ENCODE data around the gene MED26. TPM values are rescaled to one million over a fixed set of nuclear protein-coding genes. Genes with fewer than 3 reads are reported as not detected.
"Not testable (repeated sequence)": the region's sequence is repeated elsewhere in the genome, so short reads cannot be mapped to it uniquely, and the experiment has no call there.

The MED26 gene
- total RNA-seq, 1 donor from 2014 or later: 18.0 TPM

DNA sequence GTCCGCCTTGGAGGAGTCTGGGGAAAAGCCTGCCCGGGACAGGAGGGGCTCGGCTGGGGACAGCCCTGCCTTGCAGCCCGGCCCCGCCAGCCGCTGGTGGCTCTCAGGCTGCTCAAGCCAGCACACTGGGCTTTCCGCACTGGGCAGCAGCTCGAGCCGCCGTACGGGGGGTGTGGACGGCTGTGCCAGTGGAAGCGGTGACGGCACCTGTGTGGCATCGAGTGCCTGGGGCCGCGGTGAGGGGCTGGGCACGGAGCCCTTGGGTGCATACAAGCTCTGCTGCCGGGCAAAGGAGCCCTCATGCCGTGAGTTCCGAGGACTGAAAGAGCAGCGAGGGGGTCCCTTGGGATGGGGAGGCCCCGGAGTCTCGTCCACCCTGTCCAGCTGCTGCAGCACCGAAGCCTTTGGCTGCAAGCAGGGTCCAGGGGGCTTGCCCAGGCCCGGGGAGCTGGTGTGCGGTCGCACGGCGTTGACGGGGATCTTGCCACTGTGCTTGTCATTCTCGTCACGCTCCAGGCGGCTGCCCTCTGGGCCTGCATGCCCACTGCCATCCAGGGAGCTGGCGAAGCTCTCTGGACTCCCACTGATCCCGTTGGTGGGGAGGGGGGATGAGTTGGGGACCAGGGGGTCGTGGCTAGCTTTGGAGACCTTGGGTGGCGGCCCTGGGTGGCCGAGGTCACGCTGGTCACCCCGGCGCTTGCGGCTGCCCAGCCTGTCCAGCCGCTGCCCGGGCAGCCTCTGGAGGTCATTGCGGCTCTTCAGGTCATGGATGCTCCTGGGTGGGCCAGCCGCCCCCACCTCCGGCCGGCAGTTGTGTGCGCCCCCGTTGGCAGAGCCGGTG is 51.1 kb downstream of the MED26 start:
- intact Hi-C loops (cut with micrococcal nuclease): no loop called here

GRCh38 chr19:16575861-16576689 is 51.9 kb downstream of the MED26 start:
- intact Hi-C loops (cut with micrococcal nuclease): no loop called here

DNA sequence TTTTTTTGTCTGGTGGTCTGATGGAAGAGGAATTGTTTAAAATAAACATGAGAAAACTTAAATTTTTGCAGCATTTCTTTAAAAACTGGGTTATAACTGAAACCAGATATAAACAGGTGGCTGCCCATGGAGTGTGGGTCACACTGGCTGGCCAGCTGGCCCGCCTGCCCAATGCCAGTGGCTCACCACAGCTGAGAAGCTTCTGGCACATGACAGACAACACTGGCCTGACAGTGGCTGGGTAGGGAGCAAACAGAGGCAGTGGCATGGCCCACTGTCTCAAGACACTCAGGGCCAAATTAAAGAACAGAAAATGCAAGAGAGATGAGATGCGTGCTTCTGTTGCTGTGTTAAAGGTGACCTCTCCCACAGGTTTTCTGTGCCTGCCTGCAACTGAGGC is 52.7 kb downstream of the MED26 start:
- intact Hi-C loops (cut with micrococcal nuclease): no loop called here

- intact Hi-C loops (cut with micrococcal nuclease): loop anchor here (5.0 kb wide), 1 partner anchor 47 kb away; no protein-coding TSS in a partner anchor
Observed at GRCh38 chr19:16573925-16574324, 54.1 kb downstream of the MED26 start.

DNA sequence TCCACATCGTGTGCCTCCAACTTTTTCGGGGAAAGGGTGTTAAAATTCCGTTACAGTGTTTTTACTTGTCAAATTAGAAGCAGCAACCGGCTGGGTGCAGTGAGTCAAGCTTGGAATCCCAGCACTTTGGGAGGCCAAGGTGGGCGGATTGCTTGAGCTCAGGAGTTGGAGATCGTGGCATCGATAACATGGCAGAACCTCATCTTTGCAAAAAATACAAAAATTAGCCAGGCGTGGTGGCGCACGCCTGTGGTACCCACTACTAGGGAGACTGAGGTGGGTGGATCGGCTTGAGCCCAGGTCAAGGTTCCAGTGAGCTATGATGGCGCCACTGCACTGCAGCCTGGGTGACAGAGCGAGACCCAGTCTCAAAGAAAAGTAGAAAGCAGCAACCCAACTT is 54.7 kb downstream of the MED26 start:
- intact Hi-C loops (cut with micrococcal nuclease): loop anchor here (5.0 kb wide), 1 partner anchor 46 kb away; no protein-coding TSS in a partner anchor

DNA sequence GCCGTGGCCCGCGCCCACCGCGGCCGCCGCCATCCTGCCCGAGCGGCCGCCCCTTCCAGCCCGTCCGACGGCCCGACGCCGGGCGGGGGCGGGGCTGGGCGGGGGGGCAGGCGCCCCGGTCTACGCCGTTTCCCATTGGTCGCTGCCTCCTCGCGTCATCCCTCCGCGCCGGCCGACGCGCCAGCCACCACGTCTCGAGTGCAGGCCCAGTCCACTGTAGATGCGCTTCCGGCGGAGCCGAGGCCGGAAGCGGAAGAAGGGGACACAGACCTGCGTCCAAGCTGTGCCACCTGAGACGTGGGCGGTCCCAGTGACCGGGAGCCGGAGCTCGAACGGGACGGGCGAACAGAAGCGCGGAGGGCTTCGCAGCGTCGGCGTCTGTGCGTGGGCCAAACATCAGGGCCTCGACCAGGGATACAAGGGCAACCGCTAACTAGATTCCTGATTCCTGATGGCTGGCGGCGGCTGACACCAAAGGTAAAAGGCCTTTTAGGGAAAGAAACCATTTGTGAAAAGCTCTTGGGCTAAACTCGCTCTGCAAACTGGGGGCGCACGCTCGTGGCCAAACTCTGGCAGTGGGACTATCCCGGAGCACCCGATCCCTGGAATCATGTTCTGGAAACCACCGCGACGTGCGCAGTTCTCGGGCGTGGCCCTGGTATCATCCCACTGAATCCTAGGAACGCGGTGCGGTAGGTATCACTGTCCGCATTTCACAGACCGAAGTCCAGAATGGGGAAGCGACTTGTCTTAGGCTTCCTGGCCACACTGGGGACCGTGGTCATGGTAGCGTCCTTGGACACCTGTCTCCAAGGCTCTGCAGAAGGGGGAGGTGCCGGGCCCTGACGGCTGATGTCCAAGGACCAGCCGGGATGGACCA is 55.4 kb downstream of the MED26 start, which contains the start of gene SLC35E1:
Gene SLC35E1 (minus strand): TSS at position 84 of the 880 bp plus-strand sequence. CDS start 51 bp downstream, at position 33.
- intact Hi-C loops (cut with micrococcal nuclease): loop anchor here (1.0 to 5.0 kb wide), 8 partner anchors 12 to 695 kb away; partner anchors contain the start of genes BABAM1, C19orf44, CALR3 and CHERP

GRCh38 chr19:16571822-16572331 is 56.1 kb downstream of the MED26 start:
- intact Hi-C loops (cut with micrococcal nuclease): loop anchor here (1.0 to 5.0 kb wide), 8 partner anchors 12 to 695 kb away; partner anchors contain the start of genes BABAM1, C19orf44, CALR3 and CHERP

DNA sequence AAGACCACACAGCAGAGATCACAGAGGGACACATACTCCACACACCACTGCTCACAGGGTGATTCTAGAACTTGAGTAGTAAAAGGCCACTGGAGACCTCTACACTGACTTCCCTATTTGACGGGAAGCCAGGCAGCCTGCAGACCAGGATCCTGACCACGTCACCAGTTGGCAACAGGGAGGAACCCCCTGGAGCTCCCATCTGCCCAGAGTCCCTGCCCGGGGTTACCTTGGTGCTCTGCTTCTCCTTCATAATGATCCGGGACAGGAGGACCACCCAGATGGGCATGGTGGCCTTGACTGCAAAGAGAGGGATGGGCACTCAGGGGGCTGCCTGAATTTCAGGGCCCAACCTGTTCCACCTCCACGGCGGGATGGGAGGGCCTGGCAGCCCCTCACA is 56.7 kb downstream of the MED26 start:
- intact Hi-C loops (cut with micrococcal nuclease): loop anchor here (5.0 kb wide), 1 partner anchor 44 kb away; no protein-coding TSS in a partner anchor

DNA sequence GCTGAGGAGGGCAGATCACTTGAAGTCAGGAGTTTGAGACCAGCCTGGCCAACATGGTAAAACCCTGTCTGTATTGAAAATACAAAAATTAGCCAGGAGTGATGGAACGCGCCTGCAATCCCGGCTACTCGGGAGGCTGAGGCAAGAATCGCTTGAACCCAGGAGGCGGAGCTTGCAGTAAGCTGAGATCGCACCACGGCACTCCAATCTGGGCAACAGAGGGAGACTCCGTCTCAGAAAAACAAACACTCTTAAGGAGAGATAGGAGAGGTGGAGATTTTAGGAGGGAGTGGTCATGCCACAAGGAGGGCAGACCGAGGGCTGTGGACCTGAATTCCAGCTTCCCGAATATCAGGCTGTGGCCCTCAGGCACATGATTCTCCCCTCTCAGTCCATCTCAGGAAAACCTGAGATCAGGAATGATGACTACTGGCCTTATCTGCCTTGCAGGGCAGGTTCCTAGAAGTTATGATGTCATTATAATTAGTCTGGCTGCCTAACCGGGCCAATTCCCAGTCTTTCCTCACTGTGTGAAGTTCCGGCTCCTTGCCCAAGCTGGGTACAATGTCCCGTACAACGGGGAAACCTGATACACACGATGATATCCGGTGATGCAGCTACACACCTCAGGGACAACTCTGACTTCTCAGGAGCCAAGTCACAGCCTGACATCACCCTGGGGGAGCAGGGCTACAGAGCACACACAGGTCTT is 58.2 kb downstream of the MED26 start:
- intact Hi-C loops (cut with micrococcal nuclease): loop anchor here (5.0 kb wide), 1 partner anchor 42 kb away; no protein-coding TSS in a partner anchor

- intact Hi-C loops (cut with micrococcal nuclease): loop anchor here (1.0 kb wide), 6 partner anchors 18 to 94 kb away; partner anchors contain the start of genes CHERP and SMIM7
Observed at GRCh38 chr19:16566702-16567101, 61.3 kb downstream of the MED26 start.

- intact Hi-C loops (cut with micrococcal nuclease): loop anchor here (1.0 kb wide), 6 partner anchors 18 to 94 kb away; partner anchors contain the start of genes CHERP and SMIM7
Observed at GRCh38 chr19:16566161-16566560, 61.8 kb downstream of the MED26 start.

- intact Hi-C loops (cut with micrococcal nuclease): no loop called here
Observed at GRCh38 chr19:16564842-16565241, 63.2 kb downstream of the MED26 start.

- intact Hi-C loops (cut with micrococcal nuclease): no loop called here
Observed at GRCh38 chr19:16562608-16563025, 65.4 kb downstream of the MED26 start.

DNA sequence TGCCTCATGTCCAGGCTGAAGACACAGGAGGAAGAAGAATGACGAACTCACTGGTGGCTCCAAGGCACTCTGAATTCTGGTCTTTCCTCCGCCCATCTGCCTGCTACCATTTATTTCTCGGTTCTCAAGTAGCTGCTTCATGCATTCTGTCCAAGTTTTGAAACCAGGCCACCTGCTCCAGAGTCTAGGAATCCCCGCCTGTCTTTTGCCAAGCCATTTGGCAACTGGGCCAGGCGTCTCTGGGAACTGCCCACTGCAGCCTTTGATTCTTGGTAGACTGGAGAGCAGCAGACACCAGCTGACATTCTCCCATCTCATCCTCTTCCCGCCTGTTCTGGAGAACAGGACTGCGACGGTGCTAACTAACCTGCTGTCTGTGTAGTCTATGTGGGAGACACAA is 66.6 kb downstream of the MED26 start:
- intact Hi-C loops (cut with micrococcal nuclease): no loop called here

DNA sequence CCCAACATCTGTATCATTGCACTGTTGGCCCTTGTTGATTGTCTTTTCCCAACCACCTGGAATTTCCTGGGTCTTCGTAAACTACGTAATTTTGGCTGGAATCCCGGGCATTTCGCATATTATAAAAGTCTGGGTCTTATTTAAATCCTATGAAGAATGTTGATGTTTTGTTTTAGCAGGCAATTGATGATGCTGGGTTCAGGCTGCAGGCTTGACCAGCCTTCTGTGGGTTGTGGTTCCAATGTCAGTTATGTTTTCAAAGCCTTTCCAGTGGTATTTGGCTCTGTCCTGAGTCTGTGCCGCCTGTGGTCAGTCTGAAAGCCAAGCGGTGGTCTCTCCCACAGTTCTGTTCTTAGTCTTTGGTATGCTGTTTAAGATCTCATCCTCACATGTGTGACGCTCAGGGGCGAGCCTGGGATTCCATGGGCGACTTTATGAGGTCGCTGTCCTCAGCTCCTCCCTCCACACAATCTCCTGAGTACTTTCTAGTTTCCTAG is 68.2 kb downstream of the MED26 start:
- intact Hi-C loops (cut with micrococcal nuclease): no loop called here

GRCh38 chr19:16554776-16555175 is 73.2 kb downstream of the MED26 start:
- intact Hi-C loops (cut with micrococcal nuclease): no loop called here

GRCh38 chr19:16551902-16552301 is 76.1 kb downstream of the MED26 start:
- intact Hi-C loops (cut with micrococcal nuclease): not testable (repeated sequence)

- intact Hi-C loops (cut with micrococcal nuclease): no loop called here
Observed at GRCh38 chr19:16548956-16549355, 79.0 kb downstream of the MED26 start.

- intact Hi-C loops (cut with micrococcal nuclease): no loop called here
Observed at GRCh38 chr19:16544473-16545231, 83.4 kb downstream of the MED26 start.
